Measurements from ENCODE around the gene MRPS31.

DNA sequence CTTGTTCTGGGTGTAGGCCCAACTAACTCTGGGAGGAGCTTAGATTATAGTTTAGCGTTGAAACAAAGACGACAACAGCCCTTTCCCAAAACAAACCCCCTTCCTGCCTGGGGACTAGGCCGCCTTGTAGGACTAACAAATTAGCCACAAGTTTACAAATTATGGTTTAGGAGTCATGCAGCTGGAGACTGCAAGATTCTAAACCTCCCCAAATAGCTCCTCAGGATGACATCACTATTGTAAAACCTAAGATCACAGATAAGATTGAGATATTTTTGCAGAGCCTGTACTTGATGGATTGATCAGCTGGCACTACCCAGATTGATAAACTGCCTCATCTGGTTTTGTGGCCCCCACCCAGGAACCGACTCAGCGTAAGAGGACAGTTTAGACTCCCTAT is 16.1 kb upstream of the MRPS31 start:
- TF ChIP-seq POLR2AphosphoS5 (IDR thresholded peaks at IDR 0.05) (no peak), POLR2A (IDR thresholded peaks at IDR 0.05) (no peak)

All from suprapubic skin (tissue), 4 donors.